IMR-90 (cell line): Measurements from ENCODE around the gene MSANTD1. TPM values are rescaled to one million over a fixed set of nuclear protein-coding genes. Genes with fewer than 3 reads are reported as not detected.

Experiments used
- ATAC-seq: fragments of 200-7000 bp; cut with Tn5 transposase; 2 replicates; pipeline ENCODE4 v1.9.1; 2020; ENCODE audit warnings: low read depth, mild to moderate bottlenecking, moderate library complexity
- BruUV-seq: library from RNA; stranded (reverse); fragments of 400-500 nt; replicated peaks from 2 replicates; lab custom pipeline; 2021; lab: Mats Ljungman, UMichigan
- CTCF ChIA-PET: fragments of 300-600 bp; formaldehyde crosslinking; extraction: SDS; loops from one replicate; lab custom pipeline; 2021; ENCODE audit warnings: antibody characterized with exemption; lab: Yijun Ruan, JAX
- POLR2A ChIA-PET: fragments of 300-600 bp; sonication (Branson Sonifier 250); formaldehyde crosslinking; loops from one replicate; lab custom pipeline; 2022; ENCODE audit warnings: antibody characterized with exemption; ENCODE audit not compliant: unreplicated experiment; lab: Charles Lee
- DNase-seq: peaks from one replicate; pipeline ENCODE4 v3.0.0; 2013
- H2AFZ ChIP-seq: replicated peaks from 2 replicates; pipeline ENCODE3; 2013; ENCODE audit warnings: low read length, mild to moderate bottlenecking; ENCODE audit not compliant: poor library complexity
- H2AK5ac ChIP-seq: 2 replicates; pipeline ENCODE4 v1.6.1; 2013; ENCODE audit warnings: low read depth, low read length, inconsistent platforms
- H2AK9ac ChIP-seq: replicated peaks from 2 replicates; pipeline ENCODE3; 2013; ENCODE audit warnings: mild to moderate bottlenecking, low read depth, low read length, moderate library complexity; ENCODE audit not compliant: poor library complexity
- H2BK120ac ChIP-seq: 2 replicates; pipeline ENCODE4 v1.6.1; 2013; ENCODE audit warnings: low read depth, low read length, inconsistent platforms
- H2BK15ac ChIP-seq: 3 replicates; pipeline ENCODE4 v1.6.1; 2013; ENCODE audit warnings: low read depth, low read length, inconsistent platforms
- H2BK20ac ChIP-seq: 2 replicates; pipeline ENCODE4 v1.6.1; 2013; ENCODE audit warnings: low read depth, mild to moderate bottlenecking, inconsistent platforms, low read length, moderate library complexity
- H2BK5ac ChIP-seq: 2 replicates; pipeline ENCODE4 v1.6.1; 2013; ENCODE audit warnings: mild to moderate bottlenecking, low read depth, low read length, inconsistent platforms; ENCODE audit not compliant: poor library complexity, severe bottlenecking
- H3K14ac ChIP-seq: replicated peaks from 2 replicates; pipeline ENCODE4 v1.6.1; 2013; ENCODE audit warnings: low read depth, low read length, inconsistent platforms
- H3K18ac ChIP-seq: 2 replicates; pipeline ENCODE4 v1.6.1; 2013; ENCODE audit warnings: low read depth, low read length, control low read depth
- H3K23ac ChIP-seq: 2 replicates; pipeline ENCODE4 v1.6.1; 2013; ENCODE audit warnings: low read depth, low read length, inconsistent platforms
- H3K27ac ChIP-seq: 2 replicates; pipeline ENCODE4 v1.5.1; 2013; ENCODE audit warnings: mild to moderate bottlenecking, control low read depth, low read length; ENCODE audit not compliant: insufficient read depth
- H3K27me3 ChIP-seq: 2 replicates; pipeline ENCODE4 v1.6.1; 2013; ENCODE audit warnings: low read length; ENCODE audit not compliant: control insufficient read depth, insufficient read depth
- H3K36me3 ChIP-seq: 2 replicates; pipeline ENCODE4 v1.6.1; 2013; ENCODE audit warnings: low read length, mixed read lengths; ENCODE audit not compliant: control insufficient read depth, insufficient read depth
- H3K4ac ChIP-seq: 2 replicates; pipeline ENCODE4 v1.6.1; 2013; ENCODE audit warnings: low read depth, low read length, inconsistent platforms
- H3K4me1 ChIP-seq: 2 replicates; pipeline ENCODE4 v1.6.1; 2013; ENCODE audit warnings: low read length, mixed read lengths; ENCODE audit not compliant: control insufficient read depth, insufficient read depth
- H3K4me2 ChIP-seq: 2 replicates; pipeline ENCODE4 v1.6.1; 2013; ENCODE audit warnings: low read depth, mild to moderate bottlenecking, control low read depth, low read length, moderate library complexity
- H3K4me3 ChIP-seq: 2 replicates; pipeline ENCODE4 v1.5.1; 2013; ENCODE audit warnings: low read depth, mild to moderate bottlenecking, control low read depth, low read length, moderate library complexity; ENCODE audit not compliant: insufficient read depth
- H3K56ac ChIP-seq: 2 replicates; pipeline ENCODE4 v1.6.1; 2013; ENCODE audit warnings: low read length, inconsistent platforms; ENCODE audit not compliant: insufficient read depth; ENCODE audit errors: extremely low read depth
- H3K79me1 ChIP-seq, 2 experiments: 2 replicates each; pipeline ENCODE4 v1.6.1; 2013; ENCODE audit warnings: low read length in 2 of 2, inconsistent platforms in 1 of 2, low read depth in 1 of 2
- H3K9ac ChIP-seq: 2 replicates; pipeline ENCODE4 v1.6.1; 2013; ENCODE audit warnings: low read depth, low read length, control low read depth
- H3K9me1 ChIP-seq: 2 replicates; pipeline ENCODE4 v1.6.1; 2013; ENCODE audit warnings: low read length, inconsistent platforms; ENCODE audit not compliant: insufficient read depth
- H3K9me3 ChIP-seq: 2 replicates; pipeline ENCODE4 v1.6.1; 2013; ENCODE audit warnings: low read length; ENCODE audit not compliant: control insufficient read depth, insufficient read depth
- H4K20me1 ChIP-seq: 2 replicates; pipeline ENCODE4 v1.6.1; 2013; ENCODE audit warnings: low read length, inconsistent platforms; ENCODE audit not compliant: insufficient read depth
- H4K5ac ChIP-seq: 2 replicates; pipeline ENCODE4 v1.6.1; 2013; ENCODE audit warnings: mild to moderate bottlenecking, low read depth, low read length, control low read depth
- H4K8ac ChIP-seq, 2 experiments: 2 replicates each; pipeline ENCODE4 v1.6.1; 2013; ENCODE audit warnings: low read depth in 2 of 2, low read length in 2 of 2, control low read depth in 1 of 2, inconsistent platforms in 1 of 2
- H4K91ac ChIP-seq: 2 replicates; pipeline ENCODE4 v1.6.1; 2013; ENCODE audit warnings: low read depth, low read length, inconsistent platforms; ENCODE audit not compliant: insufficient read depth
- CHD1 ChIP-seq: IDR thresholded peaks from 2 replicates; pipeline ENCODE4 v1.6.1; 2012; ENCODE audit warnings: low read depth, low read length, improper control_type of control experiment
- ELK1 ChIP-seq: fragments of 150-350 bp; IDR thresholded peaks from 2 replicates; pipeline ENCODE4 v1.6.1; 2016; ENCODE audit warnings: low read depth, mild to moderate bottlenecking, low read length, moderate library complexity, borderline replicate concordance
- FOS ChIP-seq: fragments of 150-350 bp; IDR thresholded peaks from 2 replicates; pipeline ENCODE4 v1.6.1; 2016; ENCODE audit warnings: low read depth, low read length
- MAZ ChIP-seq: IDR thresholded peaks from 2 replicates; pipeline ENCODE4 v1.6.1; 2012; ENCODE audit warnings: low read depth, mild to moderate bottlenecking, low read length, improper control_type of control experiment, moderate library complexity, borderline replicate concordance
- MXI1 ChIP-seq: IDR thresholded peaks from 2 replicates; pipeline ENCODE4 v1.6.1; 2012; ENCODE audit warnings: low read depth, mild to moderate bottlenecking, low read length, moderate library complexity, borderline replicate concordance
- NFE2L2 ChIP-seq: fragments of 150-350 bp; IDR thresholded peaks from 2 replicates; pipeline ENCODE4 v1.6.1; 2016; ENCODE audit warnings: low read depth, mild to moderate bottlenecking, low read length
- POLR2A ChIP-seq: IDR thresholded peaks from 2 replicates; pipeline ENCODE4 v1.6.1; 2012; ENCODE audit warnings: mild to moderate bottlenecking, low read depth, low read length
- RAD21 ChIP-seq: IDR thresholded peaks from 2 replicates; pipeline ENCODE4 v1.6.1; 2012; ENCODE audit warnings: low read length, improper control_type of control experiment
- RCOR1 ChIP-seq: IDR thresholded peaks from 2 replicates; pipeline ENCODE4 v1.6.1; 2012; ENCODE audit warnings: mild to moderate bottlenecking, low read length, improper control_type of control experiment; ENCODE audit not compliant: insufficient replicate concordance
- RFX5 ChIP-seq: IDR thresholded peaks from 2 replicates; pipeline ENCODE4 v1.8.0; 2012; ENCODE audit warnings: low read depth, mild to moderate bottlenecking, low read length, moderate library complexity
- WGBS, 2 experiments: methylation state at CpG; one replicate each; pipeline versions ENCODE4 v1.1.5 to v1.1.7; 2013; ENCODE audit warnings: missing lambda C conversion rate in 2 of 2; ENCODE audit not compliant: insufficient read length in 1 of 2; ENCODE audit errors: extremely low coverage in 2 of 2; 5-methylcytosine and 5-hydroxymethylcytosine counted together
- dilution Hi-C: fragments of 300-500 bp; cut with HindIII; formaldehyde crosslinking; loops from one replicate; pipeline ENCODE4 v1.14.3; 2018; ENCODE audit warnings: low sequenced_read_pairs; ENCODE audit not compliant: unreplicated experiment
- in situ Hi-C: fragments of 300-500 bp; cut with MboI; formaldehyde crosslinking; loops from 3 replicates; pipeline ENCODE4 v1.14.3; 2019; ENCODE audit warnings: low sequenced_read_pairs, inconsistent platforms, mixed read lengths
- intact Hi-C: fragments of 100-400 bp; cut with micrococcal nuclease; formaldehyde crosslinking; loops from 2 replicates; pipeline ENCODE4 v1.10.0; 2022
- polyA plus RNA-seq, 3 experiments: library from polyadenylated mRNA; depleted of rRNA; stranded (reverse); fragments of >200 nt; gene quantifications; 2 replicates each; pipeline ENCODE4 v1.2.3, GENCODE V29; 2012; ENCODE audit warnings: low replicate concordance in 1 of 3
- total RNA-seq: library from RNA; depleted of rRNA; stranded (reverse); fragments of >200 nt; gene quantifications from 2 replicates; pipeline ENCODE4 v1.2.3, GENCODE V29; 2012

MSANTD1 gene
- total and polyA plus RNA-seq, 2 of the 4 experiments (the other 2 are of a cell fraction): under 0.01 to 0.07 TPM

DNA sequence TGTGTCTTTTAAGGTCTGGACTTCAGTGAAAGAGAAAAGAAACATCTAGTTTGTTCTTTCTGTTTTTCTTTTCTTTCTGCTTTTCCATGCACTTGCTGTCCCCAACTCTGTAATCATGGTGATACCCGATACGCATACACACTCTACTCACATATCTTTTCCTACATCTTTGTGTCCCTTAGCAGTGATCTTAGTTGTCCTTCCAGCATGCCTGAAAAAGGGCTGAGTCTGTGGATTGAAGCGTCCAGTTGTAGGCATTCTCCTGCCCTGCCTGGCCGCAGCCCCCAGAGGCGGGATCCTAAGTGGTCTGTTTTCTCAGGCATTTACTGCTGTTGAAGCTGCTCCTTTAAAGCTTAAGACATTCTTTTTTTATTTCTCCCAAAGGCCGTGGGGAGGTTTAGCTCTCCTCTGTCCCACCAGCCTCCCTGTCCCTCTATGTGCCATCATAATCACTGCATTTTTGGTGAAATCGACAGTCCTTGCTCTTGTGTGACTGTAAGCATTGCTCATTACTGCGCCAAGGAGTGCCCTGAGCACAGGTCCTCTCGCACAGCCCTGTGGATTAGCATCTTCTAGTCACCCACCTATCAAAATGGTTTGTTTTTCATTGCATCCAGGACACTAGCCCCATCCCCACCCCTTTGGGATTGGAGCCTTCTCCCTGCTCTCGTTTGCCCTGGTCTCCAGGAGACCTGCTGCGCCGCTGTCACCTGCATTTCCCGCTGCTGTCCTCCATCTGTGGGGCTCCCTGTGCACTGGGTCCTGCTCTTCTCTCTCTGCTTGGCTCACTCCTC is 48.3 kb downstream of the MSANTD1 start:
- H3K4me3 ChIP-seq: no peak overlapping the region
- H3K27me3 ChIP-seq: no peaks in the 10 kb centered on the region
- H3K9ac ChIP-seq: no peak overlapping the region
- no peak overlapping the region for H4K8ac ChIP-seq
- no peak overlapping the region for H2AK5ac ChIP-seq
- H3K27ac ChIP-seq: no peak overlapping the region
- no peak overlapping the region for H2BK15ac ChIP-seq
- no peak overlapping the region for H2BK5ac ChIP-seq
- WGBS, 2 experiments: 88% methylated on average over 6 of the region's 13 CpGs; no CpG with 5 or more reads in 1 of the 2 experiments
- H3K4me2 ChIP-seq: no peak overlapping the region
- DNase-seq (no peak), ATAC-seq (no peak)
- H3K4ac ChIP-seq: no peak overlapping the region
- no peak overlapping the region for H3K14ac ChIP-seq
- H2AK9ac ChIP-seq: no peak overlapping the region
- H4K5ac ChIP-seq: no peak overlapping the region
- no TSS peak for BruUV-seq
- intact Hi-C loops (no loop called here), in situ Hi-C loops (no loop called here), dilution Hi-C loops (no loop called here)
- no peaks in the 10 kb centered on the region for H3K9me3 ChIP-seq
- H3K4me1 ChIP-seq: peaks cover 17% of the 10 kb centered on the region
- no peak overlapping the region for H2BK20ac ChIP-seq
- no peak overlapping the region for H2BK120ac ChIP-seq
- H3K79me1 ChIP-seq: peaks cover 35 to 71% of the 10 kb centered on the region in 2 experiments
- CTCF ChIA-PET: no interaction called here
- peaks cover 4% of the 10 kb centered on the region; the same call in 1 of the 2 replicates for H3K9me1 ChIP-seq
- H3K36me3 ChIP-seq: no peaks in the 10 kb centered on the region
- no peak overlapping the region for H2AFZ ChIP-seq
- no peak for TF ChIP-seq CHD1
- TF ChIP-seq FOS: no peak
- no peak for TF ChIP-seq NFE2L2
- TF ChIP-seq POLR2A: no peak
- TF ChIP-seq RFX5: no peak
- TF ChIP-seq RAD21: no peak
- no peak for TF ChIP-seq ELK1
- no peak for TF ChIP-seq MXI1
- TF ChIP-seq MAZ: no peak
- no peak for TF ChIP-seq RCOR1
- no peak overlapping the region for H3K23ac ChIP-seq
- H3K56ac ChIP-seq: no peak overlapping the region
- H3K18ac ChIP-seq: no peak overlapping the region
- peaks cover 38% of the 10 kb centered on the region for H4K20me1 ChIP-seq
- H4K91ac ChIP-seq: no peak overlapping the region
- POLR2A ChIA-PET: no interaction called here
